Activated CD8-positive, alpha-beta memory T cell treated with anti-CD3 and anti-CD28 coated beads, Interleukin-2, amount 50 U/mL, for 1 hour (primary cell): Measurements from ENCODE around the gene PSPC1.
"Not testable (repeated sequence)": the region's sequence is repeated elsewhere in the genome, so short reads cannot be mapped to it uniquely, and the experiment has no call there.

Source experiments
- DNase-seq: peaks from one replicate; pipeline ENCODE4 v3.0.0-alpha.2; 2020; ENCODE audit errors: extremely low read depth

PSPC1 gene

GRCh38 chr13:19763618-19764017, 19.1 kb downstream of the PSPC1 start:
- DNase-seq, result no peak

GRCh38 chr13:19759669-19760068, 23.1 kb downstream of the PSPC1 start:
- DNase-seq, result no peak

- DNase-seq, result no peak
These were observed 40.1 kb downstream of the PSPC1 start for GRCh38 chr13:19742643-19743042.

GRCh38 chr13:19737844-19738557, 44.7 kb downstream of the PSPC1 start:
- no peak for DNase-seq

GRCh38 chr13:19726611-19727010, 56.1 kb downstream of the PSPC1 start:
- DNase-seq, result no peak

- DNase-seq, result no peak
These were observed 57.4 kb downstream of the PSPC1 start for GRCh38 chr13:19725320-19725719.

- DNase-seq, result no peak
These were observed 62.7 kb downstream of the PSPC1 start for GRCh38 chr13:19720039-19720438.

GRCh38 chr13:19713186-19713965, 69.4 kb downstream of the PSPC1 start:
- no peak for DNase-seq

- not testable (repeated sequence) for DNase-seq
These were observed 73.0 kb downstream of the PSPC1 start for GRCh38 chr13:19709782-19710181.

- not testable (repeated sequence) for DNase-seq
These were observed 73.7 kb downstream of the PSPC1 start for GRCh38 chr13:19709039-19709438.

GRCh38 chr13:19704256-19704655, 78.5 kb downstream of the PSPC1 start:
- DNase-seq, result not testable (repeated sequence)

GRCh38 chr13:19701619-19702018, 81.1 kb downstream of the PSPC1 start:
- DNase-seq, result not testable (repeated sequence)

- not testable (repeated sequence) for DNase-seq
These were observed 81.8 kb downstream of the PSPC1 start for GRCh38 chr13:19700963-19701362.

- DNase-seq, result no peak
These were observed 86.9 kb downstream of the PSPC1 start for GRCh38 chr13:19695829-19696228.

- DNase-seq, result no peak
These were observed 87.3 kb downstream of the PSPC1 start for GRCh38 chr13:19695428-19695827.

- DNase-seq, result not testable (repeated sequence)
These were observed 91.3 kb downstream of the PSPC1 start for GRCh38 chr13:19691447-19691846.

- no peak for DNase-seq
These were observed 97.3 kb downstream of the PSPC1 start for GRCh38 chr13:19685437-19685836.

- no peak for DNase-seq
These were observed 97.7 kb downstream of the PSPC1 start for GRCh38 chr13:19685034-19685433.

GRCh38 chr13:19681517-19681916, 101.2 kb downstream of the PSPC1 start:
- no peak for DNase-seq

- DNase-seq, result no peak
These were observed 102.0 kb downstream of the PSPC1 start for GRCh38 chr13:19680751-19681150.

- no peak for DNase-seq
These were observed 106.6 kb downstream of the PSPC1 start for GRCh38 chr13:19676168-19676567.

- DNase-seq, result no peak
These were observed 107.8 kb downstream of the PSPC1 start for GRCh38 chr13:19674898-19675297.
